Sigmoid colon (tissue), 7 donors: Measurements from ENCODE around the gene PSPN. TPM values are rescaled to one million over a fixed set of nuclear protein-coding genes. Genes with fewer than 3 reads are reported as not detected.
A peak's percentile ranks its signal among the peaks of the same experiment; 100 is the strongest.

Experiments
- DNase-seq: peaks from one replicate; pipeline ENCODE4 v3.0.0-alpha.2; 2019
- H3K27ac ChIP-seq, 4 donors: fragments of 200-600 bp; sonication (generic); one replicate each; pipeline ENCODE4 v1.5.1; 2016 to 2019; ENCODE audit warnings: mild to moderate bottlenecking in 1 of 4
- H3K27me3 ChIP-seq, 3 donors: fragments of 200-600 bp; sonication (generic); one replicate each; pipeline ENCODE4 v1.5.1; 2019; ENCODE audit warnings: mild to moderate bottlenecking in 1 of 3
- H3K36me3 ChIP-seq, 4 donors: fragments of 200-600 bp; sonication (generic); one replicate each; pipeline ENCODE4 v1.5.1; 2016 to 2019
- H3K4me1 ChIP-seq, 4 donors: fragments of 200-600 bp; sonication (generic); one replicate each; pipeline ENCODE4 v1.5.1; 2017 to 2019
- H3K4me3 ChIP-seq, 4 donors: fragments of 200-600 bp; sonication (generic); one replicate each; pipeline ENCODE4 v1.5.1; 2017 to 2019; ENCODE audit warnings: mild to moderate bottlenecking in 2 of 4, moderate library complexity in 1 of 4
- H3K9me3 ChIP-seq, 4 donors: fragments of 200-600 bp in 3 of 4; sonication (generic) in 3 of 4; one replicate each; pipeline versions ENCODE4 v1.5.1 to v1.6.1; 2013 to 2019
- CTCF ChIP-seq, 4 experiments: fragments of 450-650 bp in 3 of 4; fragments of 200-600 bp in 1 of 4; IDR thresholded peaks; one replicate each; pipeline ENCODE4 v1.5.1; 2016 to 2019; ENCODE audit warnings: antibody characterized with exemption in 4 of 4, mild to moderate bottlenecking in 3 of 4, moderate library complexity in 2 of 4
- EP300 ChIP-seq, 4 donors: sonication (generic); formaldehyde crosslinking; IDR thresholded peaks; one replicate each; pipeline ENCODE4 v1.6.1; 2017; ENCODE audit warnings: antibody characterized with exemption in 4 of 4
- POLR2A ChIP-seq, 2 donors: fragments of 450-650 bp; IDR thresholded peaks; one replicate each; pipeline ENCODE4 v1.6.1; 2016; ENCODE audit warnings: antibody characterized with exemption in 2 of 2, mild to moderate bottlenecking in 2 of 2, moderate library complexity in 2 of 2
- POLR2AphosphoS5 ChIP-seq, 4 donors: sonication (generic); formaldehyde crosslinking; IDR thresholded peaks; one replicate each; pipeline ENCODE4 v1.6.1; 2017; ENCODE audit warnings: antibody characterized with exemption in 4 of 4
- WGBS, 2 donors: extraction: QIAGEN DNeasy Blood & Tissue Kit; methylation state at CpG; one replicate each; pipeline ENCODE4 v1.1.7; 2013; 5-methylcytosine and 5-hydroxymethylcytosine counted together
- intact Hi-C: fragments of 100-400 bp; cut with DNase I; formaldehyde crosslinking; loops from one replicate; pipeline ENCODE4 v1.15.1; 2023
- polyA plus RNA-seq, 3 donors: library from polyadenylated mRNA; stranded (reverse); fragments of 200-250 nt; gene quantifications; one replicate each; pipeline ENCODE4 v1.2.3, GENCODE V29; 2013
- total RNA-seq, 4 donors: library from RNA; depleted of rRNA; stranded (reverse); fragments of >200 nt; gene quantifications; one replicate each; pipeline ENCODE4 v1.1.0, GENCODE V29; 2016
- donor health status: healthy with polysubstance abuse.
- donor health status: Bipolar disorder and iron deficiency.
- donor health status: healthy.

Gene PSPN
- total and polyA plus RNA-seq, 7 donors, result 0.41 to 5.8 (median 0.71) TPM

- no peak for TF ChIP-seq POLR2AphosphoS5 (IDR thresholded peaks at IDR 0.05)
- TF ChIP-seq POLR2A (IDR thresholded peaks at IDR 0.05), result no peak
- TF ChIP-seq EP300 (IDR thresholded peaks at IDR 0.05), result no peak
- no peak for TF ChIP-seq CTCF (IDR thresholded peaks at IDR 0.05)
- WGBS, 2 donors, result 26 to 32% methylated on average over 14 of the region's 14 CpGs
- intact Hi-C loops, result loop anchor here (1.0 to 2.0 kb wide), 2 partner anchors 21 to 30 kb away; partner anchors contain the start of genes ALKBH7 and KHSRP
Observed at GRCh38 chr19:6393983-6394412, 18.3 kb upstream of the PSPN start.

GRCh38 chr19:6393074-6393982, 17.6 kb upstream of the PSPN start, which contains the start of gene GTF2F1:
TSS of gene GTF2F1 (minus strand) at chr19:6393164. CDS start at chr19:6392995, 169 bp downstream.
- H3K27ac ChIP-seq, result peak within 1 kb of the TSS; percentile 88 to 97 (median 95)
- TF ChIP-seq EP300 (IDR thresholded peaks at IDR 0.05) (peak in 1 of 4 donors; percentile 30), POLR2AphosphoS5 (IDR thresholded peaks at IDR 0.05) (peak in 3 of 4 donors; percentile 26 to 59 (median 44)), POLR2A (IDR thresholded peaks at IDR 0.05) (peak in 1 of 2 donors; percentile 41), CTCF (IDR thresholded peaks at IDR 0.05) (no peak)
- intact Hi-C loops, result loop anchor here (1.0 to 2.0 kb wide), 2 partner anchors 21 to 31 kb away; partner anchors contain the start of genes ALKBH7 and KHSRP
- no peaks in the 10 kb centered on the region for H3K27me3 ChIP-seq
- H3K36me3 ChIP-seq, result peaks cover 6 to 19% (median 11%) of the 10 kb centered on the region in 4 donors
- H3K4me3 ChIP-seq, result peak within 1 kb of the TSS; percentile 69 to 93 (median 80)
- peak; percentile 98 for DNase-seq
- H3K9me3 ChIP-seq, result no peaks in the 10 kb centered on the region
- peaks cover 0 to 17% (median 12%) of the 10 kb centered on the region in 4 donors for H3K4me1 ChIP-seq
- 0% methylated on average over 69 of the region's 69 CpGs for WGBS, 2 donors

More at GRCh38 chr19:6393983-6394412, 18.3 kb upstream of the PSPN start:
- Histone ChIP-seq H3K4me3 (peak overlapping the region; percentile 69 to 93 (median 80)), H3K27ac (peak overlapping the region; percentile 88 to 97 (median 95)), H3K27me3 (no peaks in the 10 kb centered on the region), H3K9me3 (no peaks in the 10 kb centered on the region), H3K36me3 (peaks cover 0 to 12% (median 7%) of the 10 kb centered on the region in 4 donors), H3K4me1 (peaks cover 0 to 17% (median 12%) of the 10 kb centered on the region in 4 donors)
- no peak for DNase-seq

DNA sequence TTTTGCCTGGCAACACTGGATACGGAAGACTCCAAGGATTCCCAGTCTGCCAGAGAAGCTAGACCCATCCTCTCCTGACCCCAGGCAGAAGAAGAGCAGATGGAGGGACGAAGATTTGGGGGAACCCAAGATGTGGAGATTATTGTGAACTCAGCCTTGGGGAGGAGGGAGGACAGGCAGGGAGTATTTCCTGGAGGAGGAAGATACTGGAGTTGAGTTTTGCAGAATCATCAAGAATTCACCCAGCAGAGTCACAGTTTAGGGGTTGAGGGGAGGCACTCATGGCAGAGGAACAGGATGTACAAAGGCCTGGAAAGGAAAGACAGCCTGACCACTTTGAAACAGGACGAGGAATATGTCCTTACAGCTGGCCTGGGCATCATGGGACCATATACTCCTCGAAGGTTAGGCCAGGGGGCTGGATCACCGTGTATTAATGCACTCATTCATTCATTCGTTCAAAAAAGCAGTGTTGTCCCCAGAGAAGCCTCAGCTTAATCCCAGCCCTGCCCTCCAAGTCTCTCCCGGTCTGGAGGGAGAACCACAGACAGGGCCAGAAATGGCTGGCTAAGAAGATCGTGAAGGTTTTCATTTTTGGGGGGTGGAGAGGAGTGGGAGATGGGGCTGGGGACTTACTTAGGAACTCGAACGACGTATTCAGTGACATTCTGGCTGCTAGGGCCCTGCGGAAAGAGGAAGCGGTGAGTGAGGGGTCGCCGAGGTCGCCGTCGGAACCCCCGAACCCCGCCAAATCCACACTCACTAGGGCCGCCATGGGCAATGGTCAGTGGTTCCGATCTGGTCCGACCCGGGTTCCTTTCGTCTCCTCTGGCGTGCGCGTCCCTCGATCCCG, 16.7 kb upstream of the PSPN start:
- 7 to 8% methylated on average over 30 of the region's 30 CpGs for WGBS, 2 donors
- intact Hi-C loops, result loop anchor here (1.0 to 2.0 kb wide), 2 partner anchors 20 to 32 kb away; partner anchors contain the start of genes ALKBH7 and KHSRP
- Histone ChIP-seq H3K9me3 (no peaks in the 10 kb centered on the region), H3K27me3 (no peaks in the 10 kb centered on the region), H3K4me3 (peak overlapping the region; percentile 69 to 93 (median 80)), H3K4me1 (peaks cover 0 to 17% (median 12%) of the 10 kb centered on the region in 4 donors), H3K36me3 (peaks cover 10 to 28% (median 19%) of the 10 kb centered on the region in 4 donors), H3K27ac (peak overlapping the region; percentile 88 to 97 (median 95))
- TF ChIP-seq POLR2AphosphoS5 (IDR thresholded peaks at IDR 0.05) (no peak), POLR2A (IDR thresholded peaks at IDR 0.05) (no peak), EP300 (IDR thresholded peaks at IDR 0.05) (no peak), CTCF (IDR thresholded peaks at IDR 0.05) (no peak)
- DNase-seq, result no peak

GRCh38 chr19:6387372-6387771, 11.6 kb upstream of the PSPN start:
- Histone ChIP-seq H3K4me1 (peaks cover 0 to 9% (median 7%) of the 10 kb centered on the region in 4 donors), H3K27ac (no peak overlapping the region), H3K36me3 (peaks cover 36 to 77% (median 43%) of the 10 kb centered on the region in 4 donors), H3K27me3 (no peaks in the 10 kb centered on the region), H3K9me3 (no peaks in the 10 kb centered on the region), H3K4me3 (no peak overlapping the region)
- DNase-seq, result no peak
- TF ChIP-seq POLR2AphosphoS5 (IDR thresholded peaks at IDR 0.05) (no peak), EP300 (IDR thresholded peaks at IDR 0.05) (no peak), CTCF (IDR thresholded peaks at IDR 0.05) (no peak), POLR2A (IDR thresholded peaks at IDR 0.05) (no peak)
- intact Hi-C loops, result no loop called here
- WGBS, 2 donors, result 95% methylated on average over 19 of the region's 19 CpGs
